Liver (tissue), 3 donors: Measurements from ENCODE around the gene LIPH.

ENCODE experiments used
- ATF3 ChIP-seq: IDR thresholded peaks from 2 replicates; pipeline ENCODE4 v1.6.1; 2016; ENCODE audit warnings: antibody characterized with exemption
- JUND ChIP-seq, 2 donors: IDR thresholded peaks; 2 replicates each; pipeline ENCODE4 v1.6.1; 2016; ENCODE audit warnings: antibody characterized with exemption in 2 of 2
- MAX ChIP-seq: IDR thresholded peaks from 2 replicates; pipeline ENCODE4 v1.6.1; 2016; ENCODE audit warnings: antibody characterized with exemption
- TAF1 ChIP-seq: conservative IDR thresholded peaks from 2 replicates; pipeline ENCODE4 v1.6.1; 2016; ENCODE audit warnings: antibody characterized with exemption, mild to moderate bottlenecking
- YY1 ChIP-seq: IDR thresholded peaks from 2 replicates; pipeline ENCODE4 v1.6.1; 2016; ENCODE audit warnings: antibody characterized with exemption, mild to moderate bottlenecking
- TF ChIP-seq, protein P1 (sequence below): fragments of 150-350 bp; IDR thresholded peaks from 2 replicates; pipeline ENCODE4 v1.5.1; 2017; ENCODE audit warnings: improper control_type of control experiment, low read depth, low read length; ENCODE audit not compliant: missing input control
- donor health status: healthy.
- donor health status: healthy.

DNA sequence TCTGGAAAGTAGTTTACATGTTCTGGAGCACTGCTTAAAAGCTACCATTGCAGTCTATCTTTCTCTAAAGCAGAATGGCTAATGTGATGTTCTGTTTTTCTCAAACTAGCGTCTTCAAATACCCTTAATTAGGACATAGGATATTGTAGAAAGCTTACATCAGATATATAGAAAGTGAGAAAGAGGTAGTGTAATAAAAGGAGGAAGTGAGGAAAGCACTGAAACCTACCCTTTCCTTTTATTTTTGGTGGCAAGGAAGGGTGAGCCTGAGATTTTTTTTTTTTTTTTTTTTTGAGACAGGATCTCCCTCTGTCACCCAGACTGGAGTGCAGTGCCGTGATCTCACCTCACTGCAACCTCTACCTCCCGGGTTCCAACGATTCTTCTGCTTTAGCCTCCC is 43.1 kb upstream of the LIPH start:
- no peak for TF ChIP-seq TAF1
- TF ChIP-seq, protein P1, sequence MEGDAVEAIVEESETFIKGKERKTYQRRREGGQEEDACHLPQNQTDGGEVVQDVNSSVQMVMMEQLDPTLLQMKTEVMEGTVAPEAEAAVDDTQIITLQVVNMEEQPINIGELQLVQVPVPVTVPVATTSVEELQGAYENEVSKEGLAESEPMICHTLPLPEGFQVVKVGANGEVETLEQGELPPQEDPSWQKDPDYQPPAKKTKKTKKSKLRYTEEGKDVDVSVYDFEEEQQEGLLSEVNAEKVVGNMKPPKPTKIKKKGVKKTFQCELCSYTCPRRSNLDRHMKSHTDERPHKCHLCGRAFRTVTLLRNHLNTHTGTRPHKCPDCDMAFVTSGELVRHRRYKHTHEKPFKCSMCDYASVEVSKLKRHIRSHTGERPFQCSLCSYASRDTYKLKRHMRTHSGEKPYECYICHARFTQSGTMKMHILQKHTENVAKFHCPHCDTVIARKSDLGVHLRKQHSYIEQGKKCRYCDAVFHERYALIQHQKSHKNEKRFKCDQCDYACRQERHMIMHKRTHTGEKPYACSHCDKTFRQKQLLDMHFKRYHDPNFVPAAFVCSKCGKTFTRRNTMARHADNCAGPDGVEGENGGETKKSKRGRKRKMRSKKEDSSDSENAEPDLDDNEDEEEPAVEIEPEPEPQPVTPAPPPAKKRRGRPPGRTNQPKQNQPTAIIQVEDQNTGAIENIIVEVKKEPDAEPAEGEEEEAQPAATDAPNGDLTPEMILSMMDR: no peak
- no peak for TF ChIP-seq JUND (IDR thresholded peaks at IDR 0.05)
- no peak for TF ChIP-seq ATF3
- no peak for TF ChIP-seq YY1
- TF ChIP-seq MAX: no peak
